ENCODE results near the gene SMIM5.

- TF ChIP-seq GATA2 (IDR thresholded peaks at IDR 0.05; ENCODE audit: insufficient read depth, insufficient read length, low read depth, low read length) (no peak), POLR2AphosphoS5 (IDR thresholded peaks at IDR 0.05; ENCODE audit: insufficient read depth, low read depth, low read length) (no peak)
Observed at GRCh38 chr17:75649687-75650086, 16.5 kb downstream of the SMIM5 start.
